H1 (cell line): Measurements from ENCODE around the gene DIPK1C.

Experiments
- CBX8 ChIP-seq: fragments of 300-800, 300-1000 bp; sonication (generic); IDR thresholded peaks from 2 replicates; pipeline ENCODE4 v1.7.1; 2016; ENCODE audit warnings: low read depth, low read length, borderline replicate concordance
- GTF2F1 ChIP-seq: IDR thresholded peaks from 2 replicates; pipeline ENCODE4 v1.6.1; 2012; ENCODE audit warnings: low read depth, low read length, improper control_type of control experiment, borderline replicate concordance
- POLR2A ChIP-seq, 2 experiments: IDR thresholded peaks; 1 replicate in 1 of 2; 2 replicates in 1 of 2; pipeline ENCODE4 v1.6.1; 2011; ENCODE audit warnings: low read depth in 2 of 2, low read length in 2 of 2, mild to moderate bottlenecking in 2 of 2; ENCODE audit errors: control extremely low read depth in 1 of 2
- RFX5 ChIP-seq: IDR thresholded peaks from 2 replicates; pipeline ENCODE4 v1.6.1; 2011; ENCODE audit warnings: low read depth, low read length, improper control_type of control experiment, borderline replicate concordance
- SUZ12 ChIP-seq: fragments of 200-600 bp; sonication (generic); IDR thresholded peaks from 2 replicates; pipeline ENCODE4 v1.6.1; 2012; ENCODE audit warnings: mild to moderate bottlenecking, inconsistent platforms, low read length, moderate library complexity, mixed read lengths
- TF ChIP-seq, protein P1 (sequence below): IDR thresholded peaks from 2 replicates; pipeline ENCODE4 v1.6.1; 2011; ENCODE audit warnings: low read length, improper control_type of control experiment

DNA sequence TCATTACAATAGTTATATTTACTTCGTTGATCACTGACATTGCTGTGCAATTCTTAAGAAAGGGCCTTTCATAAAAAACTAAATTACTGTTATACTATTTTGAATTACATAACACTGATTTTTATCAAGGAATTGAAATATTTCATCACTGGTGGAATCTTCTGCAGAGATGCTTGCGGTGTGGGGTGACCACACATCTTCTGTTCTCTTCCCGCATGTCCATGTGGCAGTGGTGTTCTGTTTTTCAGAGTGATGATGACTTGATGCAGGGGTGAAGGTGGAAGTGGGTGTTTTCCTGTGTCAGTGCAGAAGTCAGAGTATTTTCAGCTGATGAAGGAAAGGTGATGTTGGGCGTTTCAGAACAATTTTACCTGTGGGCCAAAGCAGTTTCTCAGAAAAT, 46.0 kb upstream of the DIPK1C start:
- TF ChIP-seq GTF2F1 (no peak), CBX8 (no peak), POLR2A (IDR thresholded peaks at IDR 0.05; ENCODE audit: control extremely low read depth in 1 of 2, low read depth in 2 of 2, low read length in 2 of 2) (no peak), SUZ12 (no peak), RFX5 (no peak)
- TF ChIP-seq, protein P1, sequence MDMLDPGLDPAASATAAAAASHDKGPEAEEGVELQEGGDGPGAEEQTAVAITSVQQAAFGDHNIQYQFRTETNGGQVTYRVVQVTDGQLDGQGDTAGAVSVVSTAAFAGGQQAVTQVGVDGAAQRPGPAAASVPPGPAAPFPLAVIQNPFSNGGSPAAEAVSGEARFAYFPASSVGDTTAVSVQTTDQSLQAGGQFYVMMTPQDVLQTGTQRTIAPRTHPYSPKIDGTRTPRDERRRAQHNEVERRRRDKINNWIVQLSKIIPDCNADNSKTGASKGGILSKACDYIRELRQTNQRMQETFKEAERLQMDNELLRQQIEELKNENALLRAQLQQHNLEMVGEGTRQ: no peak
